GM21360 (cell line): ENCODE data around the gene RPL19.
"Not testable (repeated sequence)": the region's sequence is repeated elsewhere in the genome, so short reads cannot be mapped to it uniquely, and the experiment has no call there.

ENCODE experiments used
- ATAC-seq: cut with Tn5 transposase; IDR thresholded peaks from one replicate; pipeline ENCODE4 v1.9.1; 2021; ENCODE audit warnings: mild to moderate bottlenecking, moderate library complexity; ENCODE audit not compliant: unreplicated experiment

The RPL19 gene

GRCh38 chr17:39240631-39241030 is 40.5 kb downstream of the RPL19 start:
- no peak for ATAC-seq

GRCh38 chr17:39243155-39243554 is 43.1 kb downstream of the RPL19 start:
- no peak for ATAC-seq

GRCh38 chr17:39244016-39244599 is 44.0 kb downstream of the RPL19 start:
- ATAC-seq, result no peak

GRCh38 chr17:39244600-39245570 is 44.8 kb downstream of the RPL19 start:
- ATAC-seq, result no peak

GRCh38 chr17:39246274-39246673 is 46.2 kb downstream of the RPL19 start:
- no peak for ATAC-seq

- not testable (repeated sequence) for ATAC-seq
Observed at GRCh38 chr17:39250076-39250475, 50.0 kb downstream of the RPL19 start.

- no peak for ATAC-seq
Observed at GRCh38 chr17:39251997-39252396, 51.9 kb downstream of the RPL19 start.

GRCh38 chr17:39252788-39253460 is 52.8 kb downstream of the RPL19 start:
- ATAC-seq, result no peak
